Mesenchymal stem cell (in vitro differentiated cells and primary cell): ENCODE results near the gene TRIM66.

Source experiments
- DNase-seq: peaks from one replicate; pipeline ENCODE4 v3.0.0-alpha.2; 2013
- H2AFZ ChIP-seq: one replicate; pipeline ENCODE4 v1.6.1; 2013; ENCODE audit warnings: low read depth, mild to moderate bottlenecking, control low read depth, inconsistent platforms, low read length, moderate library complexity
- H2AK5ac ChIP-seq: 2 replicates; pipeline ENCODE4 v1.6.1; 2013; ENCODE audit warnings: low read length, moderate library complexity, mild to moderate bottlenecking, inconsistent platforms; ENCODE audit not compliant: severe bottlenecking
- H2BK120ac ChIP-seq: one replicate; pipeline ENCODE4 v1.6.1; 2013; ENCODE audit warnings: low read depth, mild to moderate bottlenecking, inconsistent platforms, low read length, moderate library complexity
- H2BK12ac ChIP-seq, 2 experiments: one replicate each; pipeline ENCODE4 v1.6.1; 2013; ENCODE audit warnings: inconsistent platforms in 2 of 2, low read length in 2 of 2, mild to moderate bottlenecking in 2 of 2, moderate library complexity in 2 of 2, control low read depth in 1 of 2
- H2BK15ac ChIP-seq: one replicate; pipeline ENCODE4 v1.6.1; 2013; ENCODE audit warnings: mild to moderate bottlenecking, low read depth, inconsistent platforms; ENCODE audit not compliant: poor library complexity, severe bottlenecking
- H2BK5ac ChIP-seq: 2 replicates; pipeline ENCODE4 v1.6.1; 2013; ENCODE audit warnings: low read depth, mild to moderate bottlenecking, low read length, control low read depth, inconsistent platforms; ENCODE audit not compliant: poor library complexity, severe bottlenecking
- H3K14ac ChIP-seq, 2 experiments: one replicate each; pipeline ENCODE4 v1.6.1; 2013; ENCODE audit warnings: inconsistent platforms in 2 of 2, low read length in 2 of 2, control low read depth in 1 of 2, mild to moderate bottlenecking in 1 of 2, moderate library complexity in 1 of 2
- H3K18ac ChIP-seq, 2 experiments: one replicate each; pipeline ENCODE4 v1.6.1; 2013; ENCODE audit warnings: inconsistent platforms in 2 of 2, low read length in 2 of 2, control low read depth in 1 of 2, low read depth in 1 of 2, mild to moderate bottlenecking in 1 of 2
- H3K23ac ChIP-seq, 2 experiments: one replicate each; pipeline ENCODE4 v1.6.1; 2013; ENCODE audit warnings: inconsistent platforms in 2 of 2, low read length in 2 of 2, mild to moderate bottlenecking in 2 of 2, moderate library complexity in 2 of 2, control low read depth in 1 of 2
- H3K27ac ChIP-seq: 2 replicates; pipeline ENCODE4 v1.5.1; 2013; ENCODE audit warnings: mild to moderate bottlenecking, moderate library complexity, low read length, control low read depth, inconsistent platforms; ENCODE audit not compliant: poor library complexity, severe bottlenecking
- H3K27me3 ChIP-seq, 2 experiments: 2 replicates each; pipeline versions ENCODE4 v1.6.1 to v1.7.0; 2013; ENCODE audit warnings: low read length in 2 of 2, mild to moderate bottlenecking in 2 of 2, moderate library complexity in 2 of 2, control low read depth in 1 of 2, inconsistent platforms in 1 of 2; ENCODE audit not compliant: control insufficient read depth in 1 of 2, insufficient read depth in 1 of 2
- H3K36me3 ChIP-seq, 2 experiments: 2 replicates each; pipeline versions ENCODE4 v1.6.1 to v1.7.0; 2013; ENCODE audit warnings: low read length in 2 of 2, control low read depth in 1 of 2, inconsistent platforms in 1 of 2, low read depth in 1 of 2, mild to moderate bottlenecking in 1 of 2; ENCODE audit not compliant: insufficient read depth in 2 of 2, control insufficient read depth in 1 of 2
- H3K4ac ChIP-seq, 2 experiments: one replicate each; pipeline ENCODE4 v1.6.1; 2013; ENCODE audit warnings: inconsistent platforms in 2 of 2, low read length in 2 of 2, mild to moderate bottlenecking in 2 of 2, moderate library complexity in 2 of 2, control low read depth in 1 of 2, low read depth in 1 of 2
- H3K4me1 ChIP-seq: 2 replicates; pipeline ENCODE4 v1.6.1; 2013; ENCODE audit warnings: low read depth, low read length, control low read depth; ENCODE audit not compliant: control insufficient read depth, insufficient read depth
- H3K4me2 ChIP-seq: 2 replicates; pipeline ENCODE4 v1.6.1; 2013; ENCODE audit warnings: low read length, mild to moderate bottlenecking, inconsistent platforms; ENCODE audit not compliant: poor library complexity, severe bottlenecking
- H3K4me3 ChIP-seq, 2 experiments: 2 replicates each; pipeline versions ENCODE4 v1.5.1 to v1.7.0; 2013; ENCODE audit warnings: low read length in 2 of 2, mild to moderate bottlenecking in 2 of 2, control low read depth in 1 of 2, low read depth in 1 of 2; ENCODE audit not compliant: insufficient read depth in 1 of 2
- H3K79me1 ChIP-seq: replicated peaks from 2 replicates; pipeline ENCODE4 v1.6.1; 2013; ENCODE audit warnings: mild to moderate bottlenecking, control low read depth, low read length, inconsistent platforms; ENCODE audit not compliant: poor library complexity, severe bottlenecking
- H3K9ac ChIP-seq: 2 replicates; pipeline ENCODE4 v1.7.0; 2013; ENCODE audit warnings: mild to moderate bottlenecking, low read length, moderate library complexity
- H3K9me3 ChIP-seq: 2 replicates; pipeline ENCODE4 v1.7.0; 2013; ENCODE audit warnings: mild to moderate bottlenecking, low read length; ENCODE audit not compliant: control insufficient read depth
- H4K8ac ChIP-seq: one replicate; pipeline ENCODE4 v1.6.1; 2013; ENCODE audit warnings: inconsistent platforms, mild to moderate bottlenecking, low read length, moderate library complexity
- H4K91ac ChIP-seq: one replicate; pipeline ENCODE4 v1.6.1; 2013; ENCODE audit warnings: mild to moderate bottlenecking, low read length, inconsistent platforms
- WGBS: methylation state at CpG from one replicate; pipeline ENCODE4 v1.1.7; 2013; ENCODE audit warnings: mixed read lengths; 5-methylcytosine and 5-hydroxymethylcytosine counted together

The TRIM66 gene

GRCh38 chr11:8617063-8617462, 65.4 kb downstream of the TRIM66 start:
- no peak overlapping the region for H2BK120ac ChIP-seq
- H3K36me3 ChIP-seq, result peaks cover 52 to 68% of the 10 kb centered on the region in 2 experiments
- no peak overlapping the region for H2AFZ ChIP-seq
- H3K9me3 ChIP-seq, result no peaks in the 10 kb centered on the region
- no peak overlapping the region for H3K18ac ChIP-seq
- H3K4ac ChIP-seq, result no peak overlapping the region
- H2BK12ac ChIP-seq, result no peak overlapping the region
- no peaks in the 10 kb centered on the region for H3K27me3 ChIP-seq
- H3K79me1 ChIP-seq, result no peaks in the 10 kb centered on the region
- H4K91ac ChIP-seq, result no peak overlapping the region
- H2BK15ac ChIP-seq, result no peak overlapping the region
- H2AK5ac ChIP-seq, result no peak overlapping the region
- no peaks in the 10 kb centered on the region for H3K4me1 ChIP-seq
- DNase-seq, result no peak
- H3K27ac ChIP-seq, result no peak overlapping the region
- H3K9ac ChIP-seq, result no peak overlapping the region
- H3K4me3 ChIP-seq, result no peak overlapping the region
- no peak overlapping the region for H3K14ac ChIP-seq
- H3K23ac ChIP-seq, result no peak overlapping the region
- no peak overlapping the region for H4K8ac ChIP-seq
- H3K4me2 ChIP-seq, result no peak overlapping the region
- H2BK5ac ChIP-seq, result no peak overlapping the region
- WGBS, result 83% methylated on average over 2 of the region's 2 CpGs

DNA sequence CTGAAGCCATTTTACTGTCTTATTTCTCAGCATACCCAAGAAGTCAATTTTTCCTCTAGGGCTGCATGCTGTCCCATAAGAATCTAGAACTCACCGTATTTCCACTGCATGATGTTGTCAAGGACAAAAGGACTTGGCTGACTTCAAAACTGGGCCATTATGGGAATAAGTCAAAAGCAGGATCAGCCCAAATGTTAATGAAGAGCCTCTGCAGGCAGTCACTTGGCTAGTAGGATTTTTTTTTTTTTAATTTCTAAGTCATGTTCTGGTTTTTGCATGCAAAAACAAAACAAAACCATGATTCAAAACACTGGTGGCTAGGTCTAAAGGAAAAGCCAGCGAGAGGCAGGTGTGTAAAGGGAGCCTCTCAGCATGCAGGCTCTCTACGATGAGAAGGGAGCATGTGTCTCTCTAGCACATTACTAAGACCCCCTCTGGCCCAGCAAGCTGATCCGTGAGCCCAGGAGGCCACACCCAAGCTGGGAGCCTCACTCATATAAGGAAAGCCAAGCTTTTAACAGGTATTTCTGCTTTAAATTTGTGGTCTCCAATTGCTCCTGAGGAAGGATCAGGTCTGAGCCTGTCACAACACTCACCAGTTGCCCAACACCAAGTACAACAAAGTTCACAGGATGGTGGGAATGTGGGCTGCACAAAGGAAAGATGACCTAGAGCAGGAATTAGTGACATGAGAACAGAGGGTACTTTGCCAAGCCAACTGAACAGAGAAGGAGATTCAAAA, 67.0 kb downstream of the TRIM66 start:
- Histone ChIP-seq H3K4me3 (no peak overlapping the region), H2AFZ (no peak overlapping the region), H3K23ac (no peak overlapping the region), H2BK5ac (no peak overlapping the region), H3K4me2 (no peak overlapping the region), H2BK12ac (no peak overlapping the region), H2AK5ac (no peak overlapping the region), H3K14ac (no peak overlapping the region), H3K9me3 (no peaks in the 10 kb centered on the region), H2BK15ac (no peak overlapping the region), H4K91ac (no peak overlapping the region), H3K79me1 (no peaks in the 10 kb centered on the region), H3K18ac (no peak overlapping the region), H3K4ac (no peak overlapping the region), H3K27me3 (no peaks in the 10 kb centered on the region), H4K8ac (no peak overlapping the region), H3K4me1 (no peaks in the 10 kb centered on the region), H2BK120ac (no peak overlapping the region), H3K27ac (no peak overlapping the region), H3K9ac (no peak overlapping the region), H3K36me3 (peaks cover 37 to 52% of the 10 kb centered on the region in 2 experiments)
- no peak for DNase-seq
- WGBS, result 86% methylated on average over 4 of the region's 4 CpGs

GRCh38 chr11:8614497-8614896, 68.0 kb downstream of the TRIM66 start:
- Histone ChIP-seq H2AFZ (no peak overlapping the region), H3K79me1 (no peaks in the 10 kb centered on the region)
- DNase-seq, result no peak

DNA sequence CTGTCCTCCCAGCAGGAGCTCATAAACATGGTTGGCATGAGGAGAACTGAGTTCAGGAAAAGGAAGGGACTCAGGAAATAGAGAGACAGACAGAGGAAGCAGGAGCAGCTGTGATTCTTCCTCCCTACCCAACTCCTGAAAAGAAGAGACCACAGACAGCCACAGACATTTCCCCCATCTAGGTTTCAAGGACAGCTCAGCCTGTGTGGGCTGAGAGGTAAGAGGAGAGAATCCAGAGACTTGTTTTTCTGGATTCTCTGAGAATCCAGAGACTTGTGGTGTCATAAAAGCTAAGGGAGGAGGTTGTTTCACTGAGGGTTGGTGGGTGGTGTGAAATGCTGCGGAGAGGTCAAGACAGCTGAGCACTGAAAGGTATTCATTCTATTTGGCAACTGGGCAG, 69.4 kb downstream of the TRIM66 start:
- no peaks in the 10 kb centered on the region for H3K79me1 ChIP-seq
- H3K4ac ChIP-seq, result no peak overlapping the region
- no peak overlapping the region for H3K18ac ChIP-seq
- H2BK120ac ChIP-seq, result no peak overlapping the region
- no peak overlapping the region for H3K4me2 ChIP-seq
- H3K9ac ChIP-seq, result no peak overlapping the region
- H4K8ac ChIP-seq, result no peak overlapping the region
- no peak overlapping the region for H3K14ac ChIP-seq
- H4K91ac ChIP-seq, result no peak overlapping the region
- H3K4me3 ChIP-seq, result no peak overlapping the region
- no peak overlapping the region for H2AK5ac ChIP-seq
- no peak overlapping the region for H2AFZ ChIP-seq
- no peaks in the 10 kb centered on the region for H3K4me1 ChIP-seq
- peak; percentile 17 for DNase-seq
- no peak overlapping the region for H2BK15ac ChIP-seq
- peaks cover 16 to 28% of the 10 kb centered on the region in 2 experiments for H3K36me3 ChIP-seq
- no peaks in the 10 kb centered on the region for H3K27me3 ChIP-seq
- no peak overlapping the region for H2BK12ac ChIP-seq
- WGBS, result 93% methylated on average over 1 of the region's 1 CpG
- H3K9me3 ChIP-seq, result no peaks in the 10 kb centered on the region
- no peak overlapping the region for H3K27ac ChIP-seq
- no peak overlapping the region for H2BK5ac ChIP-seq
- H3K23ac ChIP-seq, result no peak overlapping the region

More at GRCh38 chr11:8614497-8614896, 68.0 kb downstream of the TRIM66 start:
- Histone ChIP-seq H2BK5ac (no peak overlapping the region), H3K23ac (no peak overlapping the region), H4K8ac (no peak overlapping the region), H3K9me3 (no peaks in the 10 kb centered on the region), H2BK12ac (no peak overlapping the region), H3K9ac (no peak overlapping the region), H3K27ac (no peak overlapping the region), H3K4me1 (no peaks in the 10 kb centered on the region), H2AK5ac (no peak overlapping the region), H2BK15ac (no peak overlapping the region), H3K4me2 (no peak overlapping the region), H3K18ac (no peak overlapping the region), H3K4me3 (no peak overlapping the region), H3K14ac (no peak overlapping the region), H3K36me3 (peaks cover 28 to 43% of the 10 kb centered on the region in 2 experiments), H3K4ac (no peak overlapping the region), H3K27me3 (no peaks in the 10 kb centered on the region), H4K91ac (no peak overlapping the region), H2BK120ac (no peak overlapping the region)
- WGBS, result 93% methylated on average over 4 of the region's 4 CpGs
